D341Med (cell line): Measurements from ENCODE around the gene MOSMO.
"Not testable (repeated sequence)": the region's sequence is repeated elsewhere in the genome, so short reads cannot be mapped to it uniquely, and the experiment has no call there.

Experiments used
- DNase-seq: peaks from one replicate; pipeline ENCODE4 v3.0.0; 2012; ENCODE audit warnings: low spot score

Gene MOSMO

DNA sequence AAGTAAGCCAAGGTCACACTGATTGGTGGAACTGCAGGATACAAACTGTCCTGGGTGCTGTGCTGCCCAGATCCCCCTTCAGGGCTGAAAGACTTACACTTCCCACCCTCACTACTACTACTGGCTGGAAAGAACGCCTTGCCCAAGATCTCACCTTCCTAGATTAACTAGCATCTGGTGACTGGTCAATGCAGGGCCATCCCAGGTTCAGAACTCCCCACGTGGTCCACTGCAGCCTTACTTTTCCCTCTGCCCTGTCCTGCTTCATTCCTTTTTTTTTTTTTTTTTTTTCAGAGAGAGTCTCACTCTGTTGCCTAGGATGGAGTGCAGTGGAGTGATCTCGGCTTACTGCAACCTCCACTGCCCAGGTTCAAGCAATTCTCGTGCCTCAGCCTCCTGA, 4.7 kb upstream of the MOSMO start:
- no peak for DNase-seq

DNA sequence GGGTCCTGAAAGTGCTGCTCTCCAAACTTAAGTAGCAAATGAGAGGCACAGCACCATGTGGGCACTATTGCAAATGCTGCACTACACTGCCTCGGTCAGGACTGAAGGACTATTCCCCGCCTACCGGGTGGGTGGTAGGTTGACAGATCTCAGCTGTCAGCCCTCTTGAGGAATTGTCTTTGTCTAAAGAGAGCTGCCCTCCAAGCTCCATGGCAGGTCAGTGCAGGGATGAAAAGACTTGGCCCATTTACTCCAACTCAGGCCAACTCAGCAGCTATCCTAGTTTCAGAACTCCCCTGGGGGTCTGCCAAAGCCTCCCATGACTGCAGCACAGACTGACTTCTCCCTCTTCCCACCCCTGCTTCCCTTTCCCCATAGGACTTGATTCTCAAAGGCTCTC, 3.6 kb upstream of the MOSMO start:
- DNase-seq = no peak

DNA sequence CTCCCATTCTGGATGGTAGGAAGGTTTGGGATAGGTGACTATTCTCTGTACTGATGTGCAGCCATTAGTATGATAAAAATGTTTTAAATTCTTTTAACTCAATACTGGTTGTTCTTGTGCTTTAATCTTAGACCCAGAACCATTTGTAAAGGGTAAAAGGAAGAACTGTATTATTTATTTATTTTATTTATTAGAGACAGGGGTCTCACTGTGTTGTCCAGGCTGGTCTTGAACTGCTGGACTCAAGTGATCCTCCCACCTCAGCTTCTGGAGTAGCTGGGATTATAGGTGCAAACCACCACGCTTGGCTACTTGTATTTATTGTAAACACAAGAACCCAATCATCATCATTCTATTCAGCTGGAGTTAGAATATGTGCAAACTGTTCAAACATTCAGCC, 2.2 kb upstream of the MOSMO start:
- no peak for DNase-seq

- no peak for DNase-seq
These were observed 1.3 kb upstream of the MOSMO start for GRCh38 chr16:22006636-22007035.

- no peak for DNase-seq
These were observed 777 bp upstream of the MOSMO start for GRCh38 chr16:22007159-22007508.

DNA sequence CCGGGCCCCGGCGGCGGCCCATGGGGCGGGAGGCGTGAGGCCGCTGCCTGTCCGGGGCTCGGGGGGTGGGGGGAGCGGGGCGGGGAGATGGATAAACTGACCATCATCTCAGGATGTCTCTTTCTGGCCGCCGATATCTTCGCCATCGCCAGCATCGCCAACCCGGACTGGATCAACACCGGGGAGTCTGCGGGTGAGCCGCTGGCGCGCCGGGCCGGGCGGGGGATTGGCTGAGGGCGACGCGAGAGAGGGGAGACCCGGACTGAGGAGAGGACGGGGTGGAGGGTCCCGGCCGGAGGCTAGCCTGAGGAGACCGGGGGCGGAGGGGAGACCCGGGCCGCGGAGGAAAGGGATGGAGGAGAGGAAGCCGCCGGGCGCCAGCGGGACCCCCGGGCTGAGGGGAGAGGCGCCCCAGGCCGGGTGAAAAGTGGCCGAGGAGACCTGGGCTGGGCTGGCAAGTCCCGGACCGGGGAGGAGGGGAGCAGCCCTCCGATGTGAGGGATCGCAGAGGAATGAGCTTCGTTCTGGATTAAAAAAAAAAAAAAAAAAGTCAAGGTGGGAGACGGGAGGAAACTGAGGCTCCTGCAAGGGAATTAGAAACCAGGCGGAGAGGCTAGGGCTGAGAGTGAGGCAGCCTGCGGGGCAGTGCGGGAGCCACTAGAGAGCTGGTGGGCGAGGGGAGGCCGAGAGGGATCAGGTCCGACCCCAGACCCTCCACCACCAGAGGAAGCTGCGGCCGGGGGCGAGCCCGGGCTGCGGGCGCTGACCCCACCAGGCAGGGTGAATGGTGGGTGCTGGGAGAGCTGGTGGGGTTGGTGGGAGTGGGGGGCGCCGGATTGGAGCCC, 526 bp downstream of the MOSMO start:
- DNase-seq = peak; percentile 68

DNA sequence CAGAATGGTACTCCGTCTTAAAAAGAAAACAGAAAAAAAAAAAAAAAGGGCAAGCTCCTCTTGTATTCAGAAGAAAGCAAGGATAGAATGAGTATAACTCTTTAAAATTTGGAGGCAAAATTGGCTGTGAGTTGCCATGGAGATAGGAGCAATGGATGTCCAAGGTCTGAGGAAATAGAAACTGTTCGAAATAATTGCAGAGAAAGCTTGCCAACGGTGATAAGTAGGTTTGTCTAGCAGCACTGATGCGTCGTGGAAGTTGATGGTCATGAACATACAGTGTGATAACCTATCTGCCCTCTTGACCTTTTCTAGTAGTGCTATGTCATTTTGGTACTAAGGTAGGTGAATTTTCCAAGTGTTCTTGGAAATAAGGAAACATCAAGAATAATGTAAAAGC, 3.0 kb downstream of the MOSMO start:
- no peak for DNase-seq

DNA sequence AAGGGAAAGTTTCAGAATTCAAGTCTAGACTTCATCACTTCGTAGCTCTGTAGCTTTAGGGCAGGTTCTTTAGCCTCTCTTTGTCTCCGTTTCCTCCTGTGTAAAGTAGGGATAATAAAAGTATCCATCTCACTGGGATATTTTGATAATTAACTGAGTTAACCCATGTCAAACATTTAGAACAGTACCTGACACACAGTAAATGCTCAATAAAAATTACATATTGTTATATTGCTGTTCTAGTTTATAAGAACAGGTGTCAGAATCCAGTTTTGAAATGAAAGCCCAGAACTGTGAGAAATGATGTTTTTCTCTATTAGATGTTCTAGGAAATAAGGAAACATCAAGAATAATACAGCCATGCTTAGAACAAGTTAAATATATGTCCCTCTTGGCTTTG, 4.3 kb downstream of the MOSMO start:
- DNase-seq = no peak

GRCh38 chr16:22013486-22013885, 5.6 kb downstream of the MOSMO start:
- no peak for DNase-seq

- no peak for DNase-seq
These were observed 6.5 kb downstream of the MOSMO start for GRCh38 chr16:22014271-22014873.

GRCh38 chr16:22016927-22017326, 9.0 kb downstream of the MOSMO start:
- DNase-seq = no peak

DNA sequence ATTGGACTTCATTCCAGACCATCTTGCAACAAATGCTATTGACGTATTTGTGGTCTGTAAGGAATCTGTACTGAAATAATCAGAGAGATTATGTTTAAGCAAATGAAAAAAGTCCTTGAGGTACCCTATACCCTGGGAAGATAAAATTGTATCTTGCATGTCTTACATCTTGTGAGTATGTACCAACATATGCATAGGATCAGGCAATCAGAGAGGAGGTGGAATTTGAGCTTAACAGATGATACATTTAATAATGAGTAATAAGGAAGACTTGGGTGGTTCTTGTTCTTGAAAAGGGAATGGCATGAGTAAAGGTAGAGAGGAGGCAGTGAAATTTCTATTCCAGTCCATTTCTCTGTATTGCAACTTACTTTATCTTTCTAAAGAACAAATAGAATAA, 10.6 kb downstream of the MOSMO start:
- no peak for DNase-seq

DNA sequence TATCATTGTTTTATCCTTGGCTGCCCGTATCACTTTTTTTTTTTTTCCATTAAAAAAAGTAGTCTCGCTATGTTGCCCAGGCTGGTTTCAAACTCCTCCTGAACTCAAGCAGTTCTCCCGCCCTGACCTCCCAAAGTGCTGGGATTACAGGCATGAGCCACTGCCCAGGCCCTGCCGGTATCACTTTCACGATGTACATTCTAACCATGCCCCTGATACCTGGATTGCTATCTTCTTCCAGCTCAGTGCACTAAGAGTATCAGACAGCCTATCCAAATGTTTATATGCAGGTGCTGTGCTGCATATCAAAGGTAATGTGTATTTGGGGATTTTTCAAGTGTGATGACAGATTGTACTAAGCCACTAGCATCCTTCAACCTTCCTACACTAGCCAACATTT, 14.2 kb downstream of the MOSMO start:
- DNase-seq = no peak

DNA sequence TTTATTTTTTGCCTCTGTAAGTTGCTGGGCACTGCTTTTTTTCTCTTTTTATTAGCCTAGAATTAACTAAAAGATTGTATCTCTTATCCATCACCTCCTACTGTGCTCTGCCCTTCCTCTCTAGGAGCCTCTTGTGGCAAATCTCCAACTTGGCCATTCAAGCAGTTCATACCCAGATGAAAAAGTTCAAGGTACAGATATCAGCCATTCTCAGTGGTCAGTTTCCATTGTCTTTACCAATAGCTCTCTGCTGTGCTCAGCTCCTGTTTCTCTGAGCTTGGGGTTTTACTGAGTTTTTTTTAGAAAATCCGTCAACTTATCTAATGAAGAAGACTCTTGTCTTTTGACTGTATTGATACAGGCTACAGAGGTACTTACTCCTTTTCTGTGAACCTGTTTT, 15.6 kb downstream of the MOSMO start:
- no peak for DNase-seq

- not testable (repeated sequence) for DNase-seq
These were observed 16.9 kb downstream of the MOSMO start for GRCh38 chr16:22024785-22025184.

DNA sequence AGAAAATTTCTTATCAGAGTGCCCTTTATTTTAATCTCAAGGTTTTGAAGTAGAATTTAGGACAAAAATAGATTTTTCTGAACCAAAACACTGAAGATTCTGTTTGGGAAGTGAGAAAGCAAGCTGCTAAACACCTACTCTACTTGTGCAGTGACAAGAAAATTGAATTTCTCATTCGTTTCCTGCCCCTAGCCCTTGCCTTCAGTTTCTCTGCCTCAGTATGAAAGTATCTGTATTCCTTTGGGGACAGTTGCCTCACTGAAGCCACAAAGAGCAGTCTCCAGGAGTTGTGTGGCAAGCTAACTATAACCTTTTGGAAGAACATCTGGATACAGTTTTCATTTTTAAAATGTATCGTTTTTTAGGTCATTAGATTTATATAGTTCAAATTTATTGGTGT, 19.7 kb downstream of the MOSMO start:
- DNase-seq = no peak

- DNase-seq = no peak
These were observed 21.7 kb downstream of the MOSMO start for GRCh38 chr16:22029632-22030031.

DNA sequence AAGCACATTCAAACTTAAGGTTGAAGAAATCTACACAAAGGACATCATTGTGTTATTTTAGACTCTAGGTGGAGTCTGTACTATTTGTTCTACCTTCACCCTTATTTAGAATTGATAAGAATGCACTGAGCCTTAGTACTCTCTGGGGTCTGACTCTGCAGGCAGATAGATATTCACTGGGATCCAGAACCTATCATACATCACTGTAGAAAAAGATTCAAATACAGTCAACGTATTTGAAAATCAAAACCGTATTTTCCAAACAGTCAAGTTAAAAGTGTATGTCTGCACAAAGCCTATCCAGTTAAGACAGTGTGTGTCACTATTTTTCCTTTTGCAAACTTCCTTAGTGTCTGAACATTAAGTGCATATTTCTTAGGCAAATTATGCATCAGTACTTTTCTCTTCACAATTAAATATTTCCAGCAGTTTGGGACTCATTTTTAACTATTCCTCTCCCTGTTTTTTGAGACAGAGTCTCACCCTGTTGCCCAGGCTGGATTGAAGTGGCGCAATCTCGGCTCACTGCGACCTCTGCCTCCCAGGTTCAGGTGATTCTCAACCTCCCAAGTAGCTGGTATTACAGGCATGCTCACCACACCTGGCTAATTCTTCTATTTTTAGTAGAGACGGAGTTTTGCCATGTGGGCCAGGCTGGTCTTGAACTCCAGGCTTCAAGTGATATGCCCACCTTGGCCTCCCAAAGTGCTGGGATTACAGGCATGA, 22.3 kb downstream of the MOSMO start:
- no peak for DNase-seq

GRCh38 chr16:22031483-22032083, 23.7 kb downstream of the MOSMO start:
- no peak for DNase-seq

GRCh38 chr16:22034503-22034902, 26.6 kb downstream of the MOSMO start:
- DNase-seq = no peak

- DNase-seq = no peak
These were observed 27.2 kb downstream of the MOSMO start for GRCh38 chr16:22035153-22035552.

DNA sequence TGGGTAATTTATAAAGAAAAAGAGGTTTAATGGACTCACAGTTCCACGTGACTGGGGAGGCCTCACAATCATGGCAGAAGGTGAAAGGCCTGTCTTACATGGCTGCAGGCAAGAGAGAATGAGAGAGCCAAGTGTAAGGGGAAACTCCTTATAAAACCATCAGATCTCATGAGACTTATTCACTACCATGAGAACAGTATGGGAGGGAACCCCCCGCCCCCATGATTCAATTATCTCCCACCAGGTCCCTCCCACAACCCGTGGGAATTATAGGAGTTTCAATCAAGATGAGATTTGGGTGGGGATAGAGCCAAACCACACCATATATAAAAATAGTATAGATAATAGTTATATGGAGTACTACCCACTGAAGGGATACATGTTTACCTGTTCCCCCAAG, 36.0 kb downstream of the MOSMO start:
- not testable (repeated sequence) for DNase-seq

GRCh38 chr16:22045888-22046287, 38.0 kb downstream of the MOSMO start:
- not testable (repeated sequence) for DNase-seq
